ENCODE data around the gene TEAD2.

- TF ChIP-seq CTCF (IDR thresholded peaks at IDR 0.05; ENCODE audit: poor library complexity, severe bottlenecking) = no peak
- no peak for TF ChIP-seq SMC3 (conservative IDR thresholded peaks at IDR 0.05; ENCODE audit: poor library complexity)
- no peak for TF ChIP-seq EZH2 (IDR thresholded peaks at IDR 0.05; ENCODE audit: borderline replicate concordance, insufficient read depth, low read length, poor library complexity, severe bottlenecking)
- no peak for TF ChIP-seq POLR2AphosphoS5 (IDR thresholded peaks at IDR 0.05)
- TF ChIP-seq, protein P1, sequence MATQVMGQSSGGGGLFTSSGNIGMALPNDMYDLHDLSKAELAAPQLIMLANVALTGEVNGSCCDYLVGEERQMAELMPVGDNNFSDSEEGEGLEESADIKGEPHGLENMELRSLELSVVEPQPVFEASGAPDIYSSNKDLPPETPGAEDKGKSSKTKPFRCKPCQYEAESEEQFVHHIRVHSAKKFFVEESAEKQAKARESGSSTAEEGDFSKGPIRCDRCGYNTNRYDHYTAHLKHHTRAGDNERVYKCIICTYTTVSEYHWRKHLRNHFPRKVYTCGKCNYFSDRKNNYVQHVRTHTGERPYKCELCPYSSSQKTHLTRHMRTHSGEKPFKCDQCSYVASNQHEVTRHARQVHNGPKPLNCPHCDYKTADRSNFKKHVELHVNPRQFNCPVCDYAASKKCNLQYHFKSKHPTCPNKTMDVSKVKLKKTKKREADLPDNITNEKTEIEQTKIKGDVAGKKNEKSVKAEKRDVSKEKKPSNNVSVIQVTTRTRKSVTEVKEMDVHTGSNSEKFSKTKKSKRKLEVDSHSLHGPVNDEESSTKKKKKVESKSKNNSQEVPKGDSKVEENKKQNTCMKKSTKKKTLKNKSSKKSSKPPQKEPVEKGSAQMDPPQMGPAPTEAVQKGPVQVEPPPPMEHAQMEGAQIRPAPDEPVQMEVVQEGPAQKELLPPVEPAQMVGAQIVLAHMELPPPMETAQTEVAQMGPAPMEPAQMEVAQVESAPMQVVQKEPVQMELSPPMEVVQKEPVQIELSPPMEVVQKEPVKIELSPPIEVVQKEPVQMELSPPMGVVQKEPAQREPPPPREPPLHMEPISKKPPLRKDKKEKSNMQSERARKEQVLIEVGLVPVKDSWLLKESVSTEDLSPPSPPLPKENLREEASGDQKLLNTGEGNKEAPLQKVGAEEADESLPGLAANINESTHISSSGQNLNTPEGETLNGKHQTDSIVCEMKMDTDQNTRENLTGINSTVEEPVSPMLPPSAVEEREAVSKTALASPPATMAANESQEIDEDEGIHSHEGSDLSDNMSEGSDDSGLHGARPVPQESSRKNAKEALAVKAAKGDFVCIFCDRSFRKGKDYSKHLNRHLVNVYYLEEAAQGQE (IDR thresholded peaks at IDR 0.05; ENCODE audit: borderline replicate concordance) = no peak
- no peak for TF ChIP-seq RAD21 (conservative IDR thresholded peaks at IDR 0.05)
- TF ChIP-seq EP300 (conservative IDR thresholded peaks at IDR 0.05; ENCODE audit: poor library complexity, severe bottlenecking) = no peak
- TF ChIP-seq MXI1 (conservative IDR thresholded peaks at IDR 0.05; ENCODE audit: poor library complexity, severe bottlenecking) = no peak
- TF ChIP-seq TAF1 (IDR thresholded peaks at IDR 0.05; ENCODE audit: low read depth) = no peak
Observed at GRCh38 chr19:49396738-49397505, 34.7 kb upstream of the TEAD2 start.

All from neural cell (in vitro differentiated cells).